ENCODE data around the gene FLT3LG.

DNA sequence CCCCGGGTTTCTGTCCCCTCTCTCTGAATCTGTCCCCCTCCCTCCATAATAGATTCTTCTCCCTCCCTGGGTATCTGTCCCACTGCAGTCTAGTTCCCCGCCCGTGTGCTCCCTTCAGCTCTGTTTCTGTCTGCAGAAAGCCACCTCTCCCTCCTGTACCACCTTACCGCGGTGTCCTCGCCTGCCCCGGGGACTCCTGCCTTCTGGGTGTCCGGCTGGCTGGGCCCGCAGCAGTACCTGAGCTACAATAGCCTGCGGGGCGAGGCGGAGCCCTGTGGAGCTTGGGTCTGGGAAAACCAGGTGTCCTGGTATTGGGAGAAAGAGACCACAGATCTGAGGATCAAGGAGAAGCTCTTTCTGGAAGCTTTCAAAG is 39.7 kb downstream of the FLT3LG start:
- no peak for TF ChIP-seq POLR2AphosphoS5 (IDR thresholded peaks at IDR 0.05)
- no peak for TF ChIP-seq CTCF (IDR thresholded peaks at IDR 0.05)
- no peak for TF ChIP-seq EP300 (IDR thresholded peaks at IDR 0.05)

Measured in esophagus muscularis mucosa (tissue), 4 donors.